HG03571 (cell line): ENCODE results near the gene SPACA7.
"Not testable (repeated sequence)": the region's sequence is repeated elsewhere in the genome, so short reads cannot be mapped to it uniquely, and the experiment has no call there.

Experiments
- ATAC-seq: cut with Tn5 transposase; IDR thresholded peaks from one replicate; pipeline ENCODE4 v1.9.1; 2021; ENCODE audit not compliant: unreplicated experiment

SPACA7 gene

GRCh38 chr13:112416647-112417046 lies 40.5 kb downstream of the SPACA7 start:
- ATAC-seq: no peak

DNA sequence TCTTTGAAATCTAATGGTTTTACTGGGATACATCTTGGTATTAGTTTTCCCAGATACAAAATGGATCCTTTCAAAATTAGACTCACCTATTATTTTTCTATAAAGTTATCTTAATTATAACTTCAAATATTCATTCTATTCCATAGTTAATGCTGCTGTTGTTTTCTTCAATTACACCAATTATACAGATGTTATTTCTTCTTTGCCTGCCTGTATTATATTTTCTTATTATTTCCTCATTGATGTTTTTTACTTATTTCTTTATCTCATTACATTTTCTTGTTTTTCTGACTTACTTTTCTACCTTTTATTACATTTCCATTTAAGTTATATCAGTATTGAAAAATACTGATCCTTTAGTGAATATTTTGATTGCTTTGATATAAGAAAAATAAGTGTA lies 40.9 kb downstream of the SPACA7 start:
- no peak for ATAC-seq

DNA sequence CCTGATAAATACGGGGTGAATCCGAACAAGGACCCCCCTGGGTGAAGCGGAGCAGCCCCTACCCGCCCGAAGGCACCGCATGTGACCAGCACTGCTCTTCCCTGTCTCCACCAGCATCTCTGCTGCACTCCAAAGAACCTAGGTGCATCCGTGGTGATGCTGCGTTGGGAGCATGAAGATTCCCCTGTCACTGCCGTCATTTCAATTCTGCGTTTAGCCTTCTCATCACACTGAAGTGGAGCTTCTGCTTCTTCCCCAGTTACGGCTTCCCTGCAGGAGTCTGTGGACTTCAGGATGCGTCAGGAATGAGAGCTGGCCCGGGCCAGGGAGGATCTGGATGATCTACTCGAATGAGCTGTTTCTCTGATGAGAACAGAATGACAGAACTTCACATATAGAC lies 47.9 kb downstream of the SPACA7 start:
- no peak for ATAC-seq

- ATAC-seq: no peak
These were observed 52.5 kb downstream of the SPACA7 start for GRCh38 chr13:112428704-112429103.

DNA sequence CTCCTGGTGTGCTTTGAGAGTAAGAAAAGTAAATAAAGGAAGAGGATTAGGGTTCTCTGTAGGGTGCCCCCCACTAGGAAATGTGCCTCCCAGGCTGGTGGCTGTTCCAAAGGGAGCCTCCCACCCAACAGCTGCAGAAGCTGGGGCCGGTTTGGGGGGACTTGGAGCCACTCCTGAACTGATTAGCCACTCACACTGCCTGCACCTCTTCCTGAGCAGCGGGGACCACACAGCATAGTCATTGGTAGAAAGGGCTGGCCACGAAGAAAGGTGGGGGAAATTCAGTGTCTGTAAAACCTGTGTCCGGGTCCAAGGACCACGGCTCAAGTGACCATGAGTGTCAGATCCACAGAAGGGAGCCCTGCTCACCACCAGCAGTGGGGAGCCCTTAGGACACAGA lies 55.6 kb downstream of the SPACA7 start:
- no peak for ATAC-seq

DNA sequence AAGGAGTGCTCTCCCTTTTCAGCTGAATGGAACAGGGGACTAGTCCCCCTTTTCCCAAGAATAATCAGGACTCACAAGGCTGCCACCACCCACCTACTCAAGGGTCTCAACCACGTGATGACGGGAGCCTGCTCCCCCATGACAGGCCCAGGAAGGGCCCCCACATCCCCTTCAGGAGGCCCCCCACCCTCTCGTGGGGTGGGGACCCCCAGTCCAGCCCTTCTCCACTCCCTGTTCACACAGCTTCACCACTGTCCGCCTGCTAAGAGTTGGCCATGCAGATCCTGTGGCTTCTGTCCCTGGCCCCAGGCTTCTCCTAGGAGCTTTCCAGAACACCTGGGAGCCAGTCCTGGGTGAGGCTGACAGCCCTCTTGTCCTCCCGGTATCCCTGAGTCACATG lies 56.6 kb downstream of the SPACA7 start:
- ATAC-seq: not testable (repeated sequence)

GRCh38 chr13:112433517-112433916 lies 57.4 kb downstream of the SPACA7 start:
- not testable (repeated sequence) for ATAC-seq

GRCh38 chr13:112434032-112434431 lies 57.9 kb downstream of the SPACA7 start:
- no peak for ATAC-seq

DNA sequence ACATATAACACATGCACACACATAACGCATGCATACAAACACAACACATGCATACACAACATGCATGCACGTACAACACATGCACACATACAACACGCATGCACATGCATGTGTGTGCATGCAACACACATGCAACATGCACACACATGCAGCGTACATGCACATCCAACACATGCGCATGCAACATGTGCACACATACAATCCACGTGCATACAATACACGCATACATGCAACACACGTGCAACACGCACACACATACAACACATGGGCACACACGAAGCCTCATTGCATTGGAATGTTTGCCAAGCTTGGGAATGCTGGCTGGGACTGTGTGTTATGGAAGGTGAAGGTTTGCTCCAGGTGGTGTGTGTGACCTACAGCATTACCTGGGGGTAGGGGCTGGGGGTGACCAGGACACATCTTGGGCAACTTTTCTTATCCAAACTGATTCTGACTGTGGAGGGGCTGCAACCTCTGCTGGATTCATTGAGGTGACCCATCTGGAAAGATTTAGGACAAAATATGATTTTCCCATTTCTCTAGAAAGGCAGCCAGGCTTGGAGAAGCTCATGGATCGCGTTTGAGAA lies 58.9 kb downstream of the SPACA7 start:
- no peak for ATAC-seq

GRCh38 chr13:112435973-112436372 lies 59.8 kb downstream of the SPACA7 start:
- ATAC-seq: no peak

DNA sequence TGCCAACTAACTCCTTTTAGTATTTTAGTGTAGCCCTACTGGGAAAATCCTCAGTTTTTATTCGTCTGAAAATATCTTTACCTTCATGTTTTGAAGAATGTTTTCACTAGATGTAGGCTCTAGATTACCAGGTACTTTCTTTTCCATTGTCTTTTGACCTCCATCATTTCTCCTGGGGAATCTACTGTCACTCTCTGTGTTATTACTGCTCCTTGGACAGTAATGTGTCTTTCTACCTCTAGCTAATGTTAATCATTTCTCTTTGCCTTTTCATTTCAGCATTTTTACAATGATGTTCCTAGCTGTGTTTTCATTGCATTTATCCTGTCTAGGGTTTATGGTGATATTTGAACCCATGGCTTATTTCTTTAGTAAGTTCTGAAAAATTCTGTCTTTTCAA lies 61.9 kb downstream of the SPACA7 start:
- ATAC-seq: no peak

- no peak for ATAC-seq
These were observed 62.4 kb downstream of the SPACA7 start for GRCh38 chr13:112438515-112438914.

- ATAC-seq: no peak
These were observed 65.1 kb downstream of the SPACA7 start for GRCh38 chr13:112441226-112441625.

GRCh38 chr13:112441779-112442310 lies 65.7 kb downstream of the SPACA7 start:
- ATAC-seq: no peak

GRCh38 chr13:112442483-112443090 lies 66.4 kb downstream of the SPACA7 start:
- ATAC-seq: no peak

DNA sequence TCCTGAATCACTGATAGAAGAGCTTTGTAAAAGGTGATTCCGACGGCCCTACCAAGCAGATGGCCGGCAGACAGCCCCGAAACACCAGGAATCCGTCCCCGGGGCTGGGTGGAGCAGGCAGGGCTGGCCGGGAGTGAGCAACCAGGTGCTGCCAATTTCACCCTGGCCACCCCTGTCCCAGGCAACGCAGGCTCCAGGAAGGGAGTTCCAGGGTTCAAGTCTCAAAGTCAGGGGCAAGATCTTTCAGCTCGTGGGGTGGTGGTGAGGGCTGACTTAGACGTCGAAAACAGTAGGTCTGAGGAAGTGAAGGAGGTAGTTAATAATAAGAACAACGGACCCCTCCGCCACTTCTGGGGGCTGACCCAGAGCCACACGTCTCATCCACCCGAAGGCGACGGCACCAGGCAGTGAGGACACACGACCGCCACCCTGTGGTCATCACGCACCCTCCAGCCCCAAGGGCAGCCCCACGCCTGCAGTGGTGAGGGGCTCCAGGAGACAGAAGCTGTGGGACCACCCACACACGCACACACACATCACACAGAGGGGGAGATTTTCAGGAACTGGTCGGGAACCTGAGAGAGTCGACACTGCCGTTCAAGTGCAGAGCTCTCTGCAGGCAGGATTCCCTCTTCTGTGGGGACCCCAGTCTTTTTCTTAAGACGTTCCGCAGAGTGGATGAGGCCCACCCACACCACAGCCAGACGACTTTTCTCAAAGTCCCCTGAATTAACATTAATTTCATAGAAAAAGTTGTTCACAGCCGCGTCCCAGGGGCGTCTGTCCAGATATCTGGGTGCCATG lies 67.2 kb downstream of the SPACA7 start:
- ATAC-seq: no peak

DNA sequence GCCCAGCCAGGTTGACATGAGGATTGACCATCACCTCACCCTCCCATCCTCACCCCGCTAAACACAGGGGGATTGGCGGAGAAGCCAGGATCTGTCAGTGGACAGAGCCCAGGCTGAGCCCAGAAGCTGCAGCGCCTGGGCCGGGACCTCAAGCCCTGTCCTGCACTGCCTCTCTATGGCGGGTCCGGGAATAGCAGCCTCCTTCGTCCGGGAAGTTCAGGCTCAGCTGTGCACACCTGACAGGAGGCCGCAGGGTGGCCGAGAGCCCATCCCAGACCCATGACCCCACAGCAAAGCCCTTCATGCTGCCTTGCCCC lies 67.8 kb downstream of the SPACA7 start:
- no peak for ATAC-seq

GRCh38 chr13:112444416-112445399 lies 68.6 kb downstream of the SPACA7 start:
- no peak for ATAC-seq

DNA sequence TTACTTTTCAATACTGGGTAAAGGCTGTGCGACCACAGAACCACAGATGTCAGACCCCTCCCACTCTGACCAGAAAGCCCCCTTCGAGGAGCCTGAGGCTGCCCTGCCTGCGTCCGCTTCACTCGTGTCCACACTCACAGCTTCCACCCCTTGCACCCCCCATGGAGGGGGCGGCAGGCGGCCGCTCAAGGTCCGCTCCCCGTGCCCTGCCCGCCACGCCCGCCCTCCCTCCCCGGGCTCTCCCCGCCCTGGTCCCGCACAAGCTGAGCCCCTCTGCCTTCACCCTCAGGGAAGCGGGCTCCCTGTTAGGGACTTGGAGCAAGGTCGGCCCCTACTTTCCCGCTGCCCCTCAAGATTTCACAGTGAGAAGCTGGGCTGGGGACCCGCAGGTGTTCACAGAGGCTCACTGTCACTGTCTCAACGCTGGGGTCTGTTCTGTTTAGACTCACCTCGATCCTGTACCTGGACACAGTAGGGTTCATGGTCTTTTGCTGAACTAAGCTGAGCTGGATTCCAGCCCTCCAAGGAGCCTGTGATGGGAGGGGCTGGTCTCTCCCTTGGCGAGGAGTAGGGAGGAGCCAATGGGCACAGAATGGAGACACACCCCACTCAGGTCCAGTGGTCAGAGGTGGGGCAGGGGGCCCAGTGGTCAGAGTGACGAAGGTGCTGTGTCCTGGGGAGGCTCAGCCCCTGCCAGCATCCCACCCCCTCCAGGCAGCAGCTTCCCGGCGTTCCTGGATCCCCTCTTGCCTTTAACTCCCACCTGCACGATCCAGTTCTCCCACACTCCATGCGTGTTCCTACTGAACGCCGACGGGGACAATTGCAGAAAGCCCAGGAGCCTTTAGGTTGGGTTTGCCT lies 69.5 kb downstream of the SPACA7 start:
- no peak for ATAC-seq

DNA sequence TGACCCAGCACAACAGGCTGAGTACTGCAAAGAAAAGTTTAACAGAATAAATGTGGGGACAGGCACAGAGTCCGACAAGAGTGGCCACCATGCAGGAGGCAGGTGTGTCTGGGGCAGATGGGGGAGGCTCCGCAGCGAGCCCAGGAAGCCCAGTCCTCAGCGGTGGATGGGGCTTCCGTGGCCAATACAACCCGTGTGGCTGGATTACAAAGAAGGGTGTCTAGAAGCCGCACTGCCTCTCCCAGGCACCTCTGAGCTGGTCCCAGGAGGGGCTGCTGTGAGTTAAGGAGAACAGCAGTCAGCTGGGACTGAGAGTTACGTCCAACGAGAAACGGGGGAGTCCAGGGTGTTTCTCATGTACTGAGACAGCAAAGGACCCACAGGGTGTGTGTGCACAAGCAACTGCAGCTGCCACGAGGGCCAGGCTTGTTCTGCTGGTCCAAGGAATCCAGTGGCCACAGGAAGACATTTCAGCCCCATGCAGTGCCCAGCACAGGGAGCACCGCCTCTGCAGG lies 70.2 kb downstream of the SPACA7 start:
- no peak for ATAC-seq
